Frontal cortex (tissue), 4 donors: ENCODE results near the gene OR7A10. TPM values are rescaled to one million over a fixed set of nuclear protein-coding genes. Genes with fewer than 3 reads are reported as not detected.

Source experiments
- DNase-seq, 2 donors: peaks; one replicate each; pipeline ENCODE4 v3.0.0; 2012; ENCODE audit warnings: low spot score in 2 of 2
- FAIRE-seq: peaks from 2 replicates; lab custom pipeline; 2012; peaks lifted over from hg19 to GRCh38; lab: Jason Lieb, UNC
- total RNA-seq: library from RNA; depleted of rRNA; stranded (reverse); fragments of >200 nt; gene quantifications from one replicate; pipeline ENCODE4 v1.2.3, GENCODE V29; 2014
- donor health status: control.
- donor health status: control.
- donor health status: control.

The OR7A10 gene
- total RNA-seq: not detected

GRCh38 chr19:14848822-14849221 is at the start of gene OR7A10:
Gene OR7A10 (minus strand): TSS chr19:14848922. CDS start chr19:14841877, 7,045 bp downstream.
- no peak for DNase-seq
- no peak for FAIRE-seq

- DNase-seq: no peak
- FAIRE-seq: no peak
These were observed 42.1 kb upstream of the OR7A10 start for GRCh38 chr19:14890643-14891379.

GRCh38 chr19:14889994-14890642 is 41.4 kb upstream of the OR7A10 start:
- FAIRE-seq (no peak), DNase-seq (no peak)

- DNase-seq: no peak
- FAIRE-seq: no peak
These were observed 37.3 kb upstream of the OR7A10 start, which contains the start of gene OR7A17 for GRCh38 chr19:14886032-14886431. Gene OR7A17 (minus strand): TSS chr19:14886132. CDS start chr19:14881355, 4,777 bp downstream.

GRCh38 chr19:14871619-14872230 is 23.0 kb upstream of the OR7A10 start:
- peak in 1 of 2 donors; percentile 36 for DNase-seq
- FAIRE-seq: no peak

GRCh38 chr19:14868497-14868896 is 19.8 kb upstream of the OR7A10 start:
- no peak for FAIRE-seq

GRCh38 chr19:14843578-14843977 is 5.1 kb downstream of the OR7A10 start:
- FAIRE-seq (no peak), DNase-seq (no peak)

More at GRCh38 chr19:14868497-14868896, 19.8 kb upstream of the OR7A10 start:
- DNase-seq: no peak

GRCh38 chr19:14843169-14843568 is 5.6 kb downstream of the OR7A10 start:
- no peak for FAIRE-seq
- no peak for DNase-seq

GRCh38 chr19:14840206-14840605 is 8.5 kb downstream of the OR7A10 start:
- DNase-seq (no peak), FAIRE-seq (no peak)

- DNase-seq: no peak
- FAIRE-seq: no peak
These were observed 11.3 kb downstream of the OR7A10 start for GRCh38 chr19:14837391-14837790.

GRCh38 chr19:14835011-14835410 is 13.7 kb downstream of the OR7A10 start, which contains the start of the genes OR7A5 and OR7C1:
Gene OR7A5 (minus strand): TSS chr19:14835185. CDS start chr19:14828241, 6,944 bp downstream.
Gene OR7C1 (minus strand): TSS chr19:14835185. CDS start chr19:14800136, 35,049 bp downstream.
- no peak for DNase-seq
- no peak for FAIRE-seq

GRCh38 chr19:14830702-14831101 is 18.0 kb downstream of the OR7A10 start:
- FAIRE-seq (no peak), DNase-seq (no peak)

GRCh38 chr19:14826006-14826405 is 22.7 kb downstream of the OR7A10 start:
- FAIRE-seq (no peak), DNase-seq (no peak)

GRCh38 chr19:14821937-14822336 is 26.8 kb downstream of the OR7A10 start:
- DNase-seq (no peak), FAIRE-seq (no peak)

GRCh38 chr19:14818588-14818987 is 30.1 kb downstream of the OR7A10 start:
- no peak for FAIRE-seq
- no peak for DNase-seq

GRCh38 chr19:14817052-14817451 is 31.7 kb downstream of the OR7A10 start:
- FAIRE-seq: no peak
- no peak for DNase-seq

- FAIRE-seq (no peak), DNase-seq (no peak)
These were observed 33.6 kb downstream of the OR7A10 start for GRCh38 chr19:14814982-14815652.

- DNase-seq: no peak
- no peak for FAIRE-seq
These were observed 39.3 kb downstream of the OR7A10 start for GRCh38 chr19:14809272-14810057.

GRCh38 chr19:14804765-14805164 is 44.0 kb downstream of the OR7A10 start:
- DNase-seq (no peak), FAIRE-seq (no peak)
